HG03460 (cell line): ENCODE measurements around the gene PPIC.

Source experiments
- ATAC-seq: cut with Tn5 transposase; IDR thresholded peaks from one replicate; pipeline ENCODE4 v1.9.1; 2021; ENCODE audit not compliant: unreplicated experiment

The PPIC gene

DNA sequence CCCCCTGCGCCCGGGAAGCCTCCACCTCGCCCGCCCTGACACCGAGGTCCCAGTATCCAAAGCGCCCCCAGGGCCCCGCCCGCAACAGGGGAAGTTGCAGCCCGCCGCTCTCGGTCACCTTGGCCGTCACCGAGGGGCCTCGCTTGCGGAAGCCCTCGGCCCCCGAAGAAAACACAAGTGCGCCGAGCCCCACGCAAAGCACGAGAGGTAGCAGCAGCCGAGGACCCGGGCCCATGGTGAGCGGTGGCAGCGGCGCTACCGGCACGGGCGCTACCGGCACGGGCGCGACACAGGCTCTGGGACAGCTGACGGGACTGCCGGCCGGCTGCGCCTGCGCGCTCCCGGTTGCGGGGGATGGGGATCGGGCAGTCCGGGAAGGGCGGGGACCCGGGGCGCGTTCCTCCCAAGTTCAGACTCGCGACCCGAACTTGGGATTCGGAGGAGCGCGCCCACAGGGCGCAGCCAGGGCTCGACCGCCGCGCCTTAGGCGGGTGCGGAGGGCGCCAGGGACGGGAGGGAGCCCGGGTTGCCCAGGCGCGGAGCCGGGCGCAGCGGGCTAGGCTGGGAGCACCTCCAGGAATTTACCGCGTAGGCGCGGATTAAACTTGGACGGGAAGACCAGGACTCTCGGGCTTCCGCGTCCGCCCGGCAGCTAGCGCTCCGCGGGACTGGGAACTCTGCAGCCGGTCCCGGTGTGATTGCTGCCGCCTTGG lies at the start of gene PPIC:
PPIC (minus strand) TSS at position 335 of the 713 bp plus-strand sequence; CDS start at position 235, 100 bp downstream.
- ATAC-seq = peak; percentile 46

DNA sequence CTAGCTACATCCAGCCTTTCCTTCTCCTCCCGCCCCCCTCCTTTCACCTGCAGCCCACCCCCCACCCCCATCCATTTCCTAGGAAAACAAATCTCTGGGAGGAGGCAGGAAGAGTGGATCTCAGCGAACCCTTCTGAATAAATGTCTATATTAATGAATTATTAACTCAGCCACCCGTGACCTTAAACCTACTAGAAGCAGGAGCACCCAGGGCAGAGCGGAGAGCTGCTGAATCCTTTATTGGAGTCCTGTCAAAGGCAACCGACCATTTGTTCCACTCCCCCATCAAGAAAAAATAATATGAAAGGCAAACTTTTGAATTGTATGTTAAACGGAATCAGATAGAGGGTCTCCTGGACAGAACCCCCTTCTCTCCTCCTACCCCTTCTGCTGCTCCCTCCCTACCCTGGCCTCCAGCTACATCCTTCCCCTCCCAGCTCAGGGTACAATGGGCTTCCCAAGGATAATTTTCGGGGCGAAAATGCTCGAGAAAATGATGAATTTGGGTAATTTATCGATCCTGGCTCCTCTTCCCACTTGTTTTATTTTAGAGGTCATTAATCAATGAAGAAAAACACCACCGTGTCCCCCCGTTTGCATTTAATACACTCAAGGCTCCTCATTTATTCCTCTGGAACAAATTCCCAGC lies 49.2 kb upstream of the PPIC start:
- ATAC-seq = no peak

DNA sequence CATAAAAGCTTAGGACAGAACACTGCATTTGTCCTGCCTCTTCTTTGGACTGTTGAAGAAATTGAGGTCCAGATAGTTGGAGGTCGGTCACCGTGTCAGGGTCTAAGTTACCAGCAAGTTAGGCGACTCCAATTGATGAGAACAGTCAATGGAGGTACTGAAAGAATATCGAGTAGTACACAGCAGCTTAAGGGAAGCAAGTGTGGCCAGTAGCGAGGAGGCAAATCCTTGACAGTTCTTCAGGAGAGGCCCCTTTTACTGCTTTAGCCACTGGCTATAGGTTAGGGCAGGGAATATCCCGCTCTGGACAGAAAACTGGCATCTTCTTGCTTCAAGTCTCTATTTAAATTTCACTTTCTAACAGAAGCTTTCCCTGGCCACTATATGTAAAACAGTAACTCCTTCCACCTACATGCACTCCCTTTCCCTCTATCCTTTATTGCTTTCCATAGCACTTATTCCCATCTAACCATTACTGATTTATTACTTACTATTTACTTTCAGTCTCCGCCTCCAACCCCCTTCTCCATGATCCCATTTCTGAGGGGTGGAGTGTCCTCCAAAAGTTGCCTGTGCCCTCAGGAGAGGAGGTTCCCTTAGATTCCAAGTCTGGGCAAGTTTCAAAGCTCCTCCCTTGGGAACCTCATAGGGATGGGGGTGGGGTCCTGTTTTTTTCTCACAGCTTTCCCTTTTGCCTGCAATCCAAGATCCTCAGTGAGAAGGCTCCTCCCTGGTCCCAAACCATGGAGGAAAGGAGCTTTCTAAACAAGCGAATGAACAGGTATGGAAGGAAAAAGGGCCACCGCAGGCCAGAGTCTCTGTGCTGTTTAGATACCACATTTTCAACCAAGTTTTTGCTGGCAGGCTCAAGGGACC lies 48.4 kb upstream of the PPIC start:
- ATAC-seq = no peak

DNA sequence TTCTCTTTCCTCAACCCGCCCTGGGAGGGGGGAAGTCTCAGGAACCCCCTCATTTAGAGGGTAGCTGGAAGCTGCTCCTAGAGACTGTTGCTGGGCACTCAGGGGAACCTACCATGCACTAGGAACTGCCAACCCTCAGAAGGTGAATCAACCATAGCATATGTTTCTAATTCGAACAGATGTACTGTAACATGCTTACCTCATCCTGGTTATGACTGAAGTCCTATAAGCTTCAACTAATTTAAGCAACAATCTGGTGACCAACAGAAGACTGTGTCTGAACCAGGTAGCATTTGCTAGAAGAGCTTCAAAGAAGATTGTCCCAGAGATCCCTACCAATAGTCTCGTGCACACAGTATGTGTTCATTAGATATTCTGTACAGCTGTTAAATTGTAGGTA lies 46.8 kb upstream of the PPIC start:
- ATAC-seq = no peak

DNA sequence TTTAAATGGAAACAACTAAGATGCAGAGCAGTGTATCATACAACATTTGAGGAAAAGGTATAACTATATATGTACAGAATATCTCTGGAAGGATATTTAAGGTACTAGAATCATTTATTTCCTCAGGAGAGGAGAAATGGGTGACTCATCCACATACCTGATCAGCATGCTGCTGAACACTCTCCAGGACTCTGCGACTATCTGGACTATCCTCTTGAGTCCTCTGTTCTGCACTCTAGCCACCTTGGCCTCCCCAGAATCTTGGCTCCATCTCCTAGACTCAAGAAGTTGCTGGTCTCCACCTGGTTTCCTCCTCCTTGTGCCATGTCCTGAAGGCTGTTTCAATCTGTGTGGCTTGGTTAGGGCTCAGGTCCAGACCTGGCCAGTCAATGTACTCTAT lies 43.7 kb upstream of the PPIC start:
- ATAC-seq = no peak

DNA sequence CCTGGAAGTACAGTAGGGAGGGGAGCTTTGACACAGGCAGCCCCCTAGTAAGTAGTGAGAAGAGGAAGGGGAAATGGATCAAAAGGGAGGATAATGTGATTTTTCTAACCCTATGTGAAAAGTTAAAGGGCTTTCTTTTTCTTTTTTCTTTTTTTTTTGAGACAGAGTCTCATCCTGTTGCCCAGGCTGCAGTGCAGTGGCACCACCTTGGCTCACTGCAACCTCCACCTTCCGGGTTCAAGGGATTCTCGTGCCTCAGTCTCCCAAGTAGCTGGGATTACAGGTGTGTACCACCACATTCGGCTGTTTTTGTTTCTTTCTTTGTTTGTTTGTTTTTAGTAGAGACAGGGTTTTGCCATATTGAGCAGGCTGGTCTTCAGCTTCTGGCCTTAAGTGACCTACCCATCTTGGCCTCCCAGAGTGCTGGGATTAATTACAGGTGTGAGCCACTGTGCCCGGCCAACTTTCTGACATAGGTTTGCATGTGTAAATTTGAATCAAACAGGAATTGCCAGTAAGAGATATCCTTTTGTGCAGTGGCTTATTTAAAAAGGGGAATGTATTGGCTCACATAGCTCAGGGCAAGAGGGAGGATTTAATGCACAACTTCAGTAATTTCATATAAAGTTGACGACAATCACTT lies 39.1 kb upstream of the PPIC start:
- no peak for ATAC-seq

DNA sequence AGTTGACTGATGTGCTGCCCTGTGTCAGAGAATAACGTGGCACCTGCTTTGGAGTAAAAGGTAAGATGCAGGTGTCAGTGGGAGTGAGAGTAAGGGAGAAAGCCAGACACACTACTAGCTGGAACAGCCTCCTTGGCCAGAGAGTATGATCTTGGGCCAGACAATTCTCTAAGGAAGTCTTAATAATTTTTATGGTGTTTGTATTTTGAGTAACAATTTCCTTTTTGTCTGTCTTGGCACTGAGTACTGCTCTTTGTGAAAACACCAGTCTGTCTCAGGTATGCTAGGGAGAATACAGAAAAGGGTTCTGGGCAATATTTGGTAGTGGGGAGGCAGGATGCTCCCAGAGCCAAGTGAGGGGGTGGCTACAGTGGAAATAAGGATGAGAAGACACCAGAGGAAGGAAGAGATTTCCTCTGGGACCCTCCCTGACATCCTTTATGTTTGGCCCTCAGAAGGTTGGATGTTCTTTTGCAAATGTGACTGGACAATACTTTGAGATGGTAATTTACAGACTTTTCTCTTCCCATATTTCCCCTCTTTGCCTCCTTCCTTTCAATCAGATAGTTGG lies 31.9 kb upstream of the PPIC start:
- no peak for ATAC-seq

DNA sequence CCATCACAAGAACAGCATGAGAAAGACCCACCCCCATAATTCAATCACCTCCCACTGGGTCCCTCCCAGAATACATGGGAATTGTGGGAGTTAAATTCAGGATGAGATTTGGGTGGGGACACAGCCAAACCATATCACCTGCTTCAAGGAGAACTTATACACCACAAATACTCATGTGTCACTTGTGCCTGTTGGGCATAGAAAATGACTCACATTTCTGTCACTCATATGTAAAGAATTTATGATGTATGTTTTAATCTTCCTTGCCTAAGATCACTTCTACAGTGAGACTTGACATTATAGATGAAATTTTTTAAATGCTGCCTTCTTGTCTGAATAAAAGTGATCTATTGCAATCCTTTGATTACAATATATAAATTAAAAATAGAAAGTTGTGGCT lies 29.5 kb upstream of the PPIC start:
- no peak for ATAC-seq

DNA sequence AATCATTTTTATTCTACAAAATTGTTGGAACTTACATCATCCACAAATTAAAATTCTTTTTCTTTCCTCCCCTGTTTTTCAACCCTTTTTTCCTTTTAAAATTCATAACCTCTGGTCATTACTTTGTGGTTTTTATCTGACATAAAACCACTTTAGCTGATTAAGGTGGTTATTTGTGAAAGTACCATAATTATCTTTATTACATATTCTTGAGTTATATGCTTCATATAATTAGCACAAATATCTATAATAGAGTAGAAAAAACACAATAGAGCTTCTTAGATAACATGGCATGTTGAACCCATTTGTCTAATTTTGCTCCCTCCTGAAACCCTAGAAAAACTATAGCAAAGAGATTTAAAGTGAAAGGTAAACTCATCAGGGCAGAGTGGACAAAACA lies 22.9 kb upstream of the PPIC start:
- ATAC-seq = no peak

DNA sequence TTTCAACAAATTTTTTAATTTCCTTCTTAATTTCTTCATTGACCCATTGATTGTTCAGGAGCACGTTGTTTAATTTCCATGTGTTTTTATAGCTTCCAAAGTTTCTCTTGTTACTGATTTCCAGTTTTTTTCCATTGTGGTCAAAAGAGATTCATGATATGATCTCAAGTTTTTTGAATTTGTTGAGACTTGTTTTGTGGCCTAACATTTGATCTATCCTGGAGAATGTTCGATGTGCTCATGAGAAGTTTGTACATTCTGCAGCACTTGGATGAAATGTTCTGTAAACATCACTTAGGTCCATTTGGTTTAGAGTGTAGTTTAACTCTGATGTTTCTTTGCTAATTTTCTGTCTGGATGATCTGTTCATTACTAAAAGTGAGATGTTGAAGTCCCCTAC lies 14.7 kb upstream of the PPIC start:
- no peak for ATAC-seq

DNA sequence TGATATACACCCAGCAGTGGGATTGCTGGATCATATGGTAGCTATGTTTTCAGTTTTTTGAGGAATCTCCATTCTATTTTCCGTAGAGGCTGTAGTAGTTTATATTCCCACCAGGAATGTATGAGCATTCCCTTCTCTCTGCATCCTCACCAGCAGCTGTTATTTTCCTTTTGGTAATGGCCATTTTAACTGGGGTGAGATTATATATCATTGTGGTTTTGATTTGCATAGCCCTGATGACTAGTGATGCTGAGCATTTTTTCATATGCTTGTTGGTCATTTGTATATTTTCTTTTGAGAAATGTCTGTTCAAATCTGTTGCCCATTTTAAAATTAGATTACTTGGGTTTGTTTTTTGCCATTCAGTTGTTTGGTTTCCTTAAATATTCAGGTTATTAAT lies 11.2 kb upstream of the PPIC start:
- no peak for ATAC-seq

DNA sequence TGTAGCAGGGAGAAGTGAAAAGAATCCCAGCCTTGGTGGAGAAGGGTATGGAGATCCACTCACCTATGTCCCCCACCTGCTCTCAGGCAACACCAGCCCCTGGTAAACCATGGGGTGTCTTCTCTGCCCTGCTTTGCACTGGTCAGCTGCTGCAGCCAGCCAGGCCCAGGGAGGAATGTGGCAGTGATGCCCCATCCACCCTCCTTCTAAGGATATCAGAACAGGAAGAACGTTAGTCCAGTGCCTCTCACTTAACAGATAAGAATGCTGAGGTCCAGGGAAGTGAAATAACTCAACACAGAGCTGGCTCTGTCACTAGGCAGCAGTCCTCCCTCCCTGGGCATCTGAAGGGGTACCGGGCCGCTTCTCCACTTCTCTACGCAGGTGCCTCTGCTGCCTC lies 9.7 kb upstream of the PPIC start:
- no peak for ATAC-seq

DNA sequence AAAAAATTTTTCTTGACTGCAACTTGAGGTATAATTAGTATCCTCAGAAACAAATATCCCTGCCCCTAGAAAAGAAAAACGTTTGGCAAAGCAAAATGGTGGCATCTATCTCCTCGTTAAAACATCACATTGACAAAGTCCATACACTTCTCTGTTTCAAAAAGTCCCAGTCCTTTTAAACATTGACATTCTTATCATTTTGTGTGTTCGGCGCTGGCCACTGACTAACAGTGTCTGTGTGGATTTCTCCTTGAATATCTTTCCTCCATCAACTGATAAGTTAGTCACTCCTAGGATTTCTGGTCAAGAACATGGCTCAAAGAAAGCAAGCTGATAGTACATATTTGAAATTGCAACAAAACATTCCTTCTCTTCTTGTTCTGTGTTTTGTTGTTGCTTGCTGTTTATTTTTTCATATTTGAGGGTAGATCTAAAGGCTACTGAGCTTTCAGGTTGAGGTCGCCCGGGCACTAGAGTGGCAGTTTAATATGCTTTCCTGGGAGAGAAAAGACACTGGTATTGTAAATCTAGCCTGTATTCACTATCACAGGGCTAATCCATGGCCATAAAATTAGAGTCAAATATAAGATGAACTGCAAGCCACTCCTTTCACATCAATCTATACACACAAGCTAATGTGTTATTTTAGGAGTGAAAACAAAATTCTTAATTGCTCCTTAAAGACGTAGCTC lies 8.5 kb upstream of the PPIC start:
- no peak for ATAC-seq

DNA sequence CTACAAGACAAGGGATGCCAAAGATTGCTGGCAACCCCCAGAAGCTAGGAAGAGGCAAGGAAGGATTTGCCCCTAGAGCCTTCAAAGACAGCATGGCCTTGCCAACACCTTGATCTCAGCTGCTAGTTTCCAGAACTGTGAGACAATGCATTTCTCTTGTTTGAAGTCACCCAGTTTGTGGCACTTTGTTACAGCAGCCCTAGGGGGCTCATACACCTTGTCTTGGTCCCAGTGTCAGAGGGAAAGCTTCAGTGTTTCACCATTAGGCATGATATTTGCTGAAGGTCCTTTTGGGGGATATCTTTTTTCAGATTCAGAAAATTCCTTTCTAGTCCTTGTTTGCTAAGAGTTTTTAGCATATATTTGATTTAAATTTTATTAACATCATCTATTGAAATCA lies 3.1 kb upstream of the PPIC start:
- ATAC-seq = no peak

DNA sequence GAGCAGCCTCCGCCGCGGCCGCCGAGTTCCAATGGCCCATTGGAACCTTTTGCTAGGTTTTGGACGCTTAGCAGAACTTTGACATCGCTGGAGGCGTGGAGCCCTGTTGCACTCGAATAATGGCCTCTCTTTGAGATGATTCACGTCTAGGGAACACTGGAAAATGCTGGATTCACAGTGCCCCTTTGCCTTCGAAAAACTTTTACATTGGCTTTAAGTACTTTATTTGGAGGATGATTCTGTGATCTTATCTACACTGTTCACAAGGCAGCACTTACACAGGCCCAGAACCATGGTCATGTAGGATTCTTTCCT lies 536 bp upstream of the PPIC start:
- ATAC-seq = no peak

DNA sequence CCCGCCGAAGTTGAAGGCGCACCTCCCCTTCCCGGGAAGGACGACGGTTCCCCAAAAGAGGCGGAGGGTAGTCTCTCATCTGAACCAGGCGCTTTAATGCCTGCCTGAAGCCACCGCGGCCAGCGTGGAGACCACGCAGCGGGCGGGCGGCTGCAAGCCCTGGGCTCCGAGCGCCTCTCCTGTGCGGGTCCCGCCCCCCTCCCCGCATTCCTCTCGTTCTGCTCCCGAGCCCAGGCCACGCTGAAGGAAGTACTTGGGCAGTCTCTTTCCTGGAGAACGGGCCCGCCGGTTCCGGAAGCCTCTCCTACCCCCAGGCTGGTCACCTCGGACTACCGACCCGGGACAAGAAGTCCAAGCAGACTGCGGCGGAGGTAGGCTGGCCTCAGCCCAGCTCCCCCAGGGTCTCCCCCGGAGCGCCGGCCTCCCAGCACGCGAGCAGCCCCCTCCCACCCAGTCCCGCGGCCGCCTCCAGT lies 571 bp downstream of the PPIC start:
- ATAC-seq = peak; percentile 25

DNA sequence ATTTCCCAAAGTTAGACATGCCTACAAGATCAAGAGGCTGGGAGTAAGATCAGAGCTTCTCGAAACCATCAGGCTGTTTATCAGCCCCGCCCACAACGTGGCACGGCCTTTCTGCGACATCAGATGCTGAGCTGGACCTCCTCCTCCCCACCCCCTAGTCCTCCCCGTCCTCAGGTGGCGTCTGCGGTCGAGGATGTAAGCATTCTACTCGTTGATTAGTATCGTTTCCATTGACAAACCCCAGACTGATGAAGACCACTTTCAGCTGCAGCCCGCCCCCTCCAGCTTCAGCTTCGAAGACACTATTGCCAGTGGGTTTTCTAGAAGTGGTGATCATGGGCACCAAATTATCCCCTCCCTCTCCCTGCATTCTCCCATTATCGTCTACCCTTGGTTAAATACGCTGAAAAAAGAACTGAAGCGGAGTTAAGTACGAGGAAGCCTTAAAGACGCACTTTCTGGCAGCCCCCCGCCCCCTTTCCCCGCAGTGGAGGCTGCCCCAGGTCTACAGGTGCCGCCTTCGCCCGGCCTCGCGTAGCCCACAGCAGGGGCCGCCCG lies 1.1 kb downstream of the PPIC start:
- peak; percentile 26 for ATAC-seq

DNA sequence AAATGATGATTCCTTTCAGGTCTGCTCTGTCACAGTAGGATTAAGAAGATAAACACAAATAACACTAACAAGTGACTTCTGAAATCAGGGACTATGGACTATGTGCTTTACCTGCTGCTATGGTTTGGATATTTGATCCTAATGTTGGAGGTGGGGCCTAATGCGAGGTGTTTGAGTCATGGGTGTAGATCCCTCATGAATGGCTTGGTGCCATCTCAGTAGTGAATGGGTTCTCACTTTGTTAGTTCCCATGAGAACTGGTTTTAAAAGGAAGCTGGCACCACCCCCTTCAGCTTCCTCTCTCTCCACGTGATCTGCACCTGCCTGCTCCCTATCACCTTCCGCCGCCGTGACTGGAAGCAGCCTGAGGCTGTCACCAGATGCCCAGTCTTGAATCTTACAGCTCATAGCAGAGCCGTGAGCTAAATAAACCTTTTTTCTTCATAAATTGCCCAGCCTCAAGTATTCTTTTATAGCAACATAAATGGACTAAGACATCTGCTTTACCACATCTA lies 3.3 kb downstream of the PPIC start:
- ATAC-seq = no peak

DNA sequence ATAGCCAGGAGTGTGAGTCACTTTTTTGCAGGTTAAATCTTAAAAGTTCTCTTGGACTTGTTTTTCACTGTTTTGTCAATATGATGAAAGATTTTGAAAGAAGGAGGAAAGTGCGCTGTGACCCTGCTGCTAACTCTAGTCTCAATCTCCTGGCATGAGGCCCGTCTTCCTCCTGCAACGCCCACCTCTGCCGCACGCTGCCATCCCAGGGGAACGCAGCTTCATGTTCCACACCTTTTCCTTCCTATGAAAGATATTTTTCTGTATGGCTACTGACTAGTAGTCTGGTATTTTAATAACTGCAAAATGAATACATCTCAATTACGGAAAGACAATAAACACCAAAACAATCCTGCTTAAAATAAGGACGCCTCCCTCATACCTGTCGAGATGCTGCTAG lies 8.3 kb downstream of the PPIC start:
- no peak for ATAC-seq

DNA sequence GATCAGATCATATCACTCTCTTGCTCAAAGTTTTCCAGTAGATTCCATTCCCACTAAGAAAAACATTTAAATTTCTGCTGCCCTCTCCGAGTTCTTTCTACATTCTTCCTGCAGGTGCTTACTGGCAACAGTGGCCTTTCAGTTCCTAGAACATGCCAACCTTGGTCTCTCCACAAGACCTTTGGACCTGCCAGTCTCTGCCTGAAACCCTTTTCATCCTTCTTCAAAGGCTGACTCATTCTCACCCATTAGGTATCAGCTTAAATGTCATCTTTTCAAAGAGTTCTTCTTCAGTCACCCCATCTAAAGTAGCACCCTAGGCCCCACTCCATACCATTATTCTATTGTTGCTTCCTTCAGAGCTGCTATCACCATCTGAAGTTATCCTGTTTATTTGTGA lies 21.8 kb downstream of the PPIC start:
- no peak for ATAC-seq
